Heart left ventricle (tissue), 13 donors: ENCODE data around the gene MAP6.

ENCODE experiments used
- POLR2A ChIP-seq, 2 donors: fragments of 450-650 bp; IDR thresholded peaks; one replicate each; pipeline ENCODE4 v1.6.1; 2017; ENCODE audit warnings: antibody characterized with exemption in 2 of 2, mild to moderate bottlenecking in 2 of 2, moderate library complexity in 2 of 2
- TF ChIP-seq, protein P1 (sequence below), 12 donors: fragments of 200-600 bp; sonication (generic) in 4 of 12; IDR thresholded peaks; one replicate each; pipeline versions ENCODE4 v1.5.0 to v1.8.0; 2018 to 2022; ENCODE audit warnings: antibody characterized with exemption in 12 of 12, mild to moderate bottlenecking in 5 of 12
- donor health status: ischemic (EF 13 %, LVEDD 7.1; RV severe dilation, severe dysfunction).
- donor health status: DM: no; HTN: yes; CAD: no.
- donor health status: DM: no; HTN: no; CAD: no.
- donor health status: ischemic (EF 25% LVEDD 6.9; RV normal size, moderate dysfunction).
- donor health status: ischemic (EF 25% LVEDD 5.7; RV mildly dilated, moderate dysfunction).
- donor health status: ischemic (EF 35%, LVEDD 5.7; RV mildly dilated, moderate dysfunction).
- donor health status: nonischemic (EF 11% LVEDD 7.7; RV severe dilation, severe dysfunction).
- donor health status: DM: yes; HTN: yes; CAD: no.
- donor health status: PGD.
- donor health status: ischemic (EF 29% LVEDD 5.4; RV normal size, mild dysfunction).
- donor health status: nonischemic (EF 23%, LVEDD 6.1; RV moderate dilation, normal function).

DNA sequence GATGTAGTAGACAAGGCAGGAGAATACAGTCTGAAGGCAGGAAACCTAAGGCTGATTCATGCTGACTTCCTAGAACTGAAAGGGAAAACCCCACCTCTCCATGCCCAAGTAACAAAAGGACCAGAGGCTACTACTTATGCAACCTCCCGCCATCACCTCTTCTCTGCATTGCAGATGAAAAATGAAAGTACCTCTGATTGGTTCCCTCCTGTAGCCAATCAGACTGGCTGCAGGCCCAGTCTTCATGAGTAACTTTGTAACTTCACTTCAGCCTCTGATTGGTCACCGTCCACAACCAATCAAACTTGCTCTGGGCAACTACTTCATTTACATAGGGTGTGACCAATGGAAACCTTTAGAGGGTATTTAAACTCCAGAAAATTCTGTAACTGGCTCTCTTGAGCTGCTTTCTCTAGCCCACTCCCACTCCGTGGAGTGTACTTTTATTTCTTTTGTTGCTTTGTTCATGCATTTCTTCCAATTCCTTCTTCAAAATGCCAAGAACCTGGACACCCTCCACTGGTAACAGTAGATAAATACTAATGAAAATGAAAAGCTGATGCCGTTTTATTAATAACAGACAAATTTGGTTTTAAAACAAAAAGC, 5.2 kb upstream of the MAP6 start:
- TF ChIP-seq, protein P1, sequence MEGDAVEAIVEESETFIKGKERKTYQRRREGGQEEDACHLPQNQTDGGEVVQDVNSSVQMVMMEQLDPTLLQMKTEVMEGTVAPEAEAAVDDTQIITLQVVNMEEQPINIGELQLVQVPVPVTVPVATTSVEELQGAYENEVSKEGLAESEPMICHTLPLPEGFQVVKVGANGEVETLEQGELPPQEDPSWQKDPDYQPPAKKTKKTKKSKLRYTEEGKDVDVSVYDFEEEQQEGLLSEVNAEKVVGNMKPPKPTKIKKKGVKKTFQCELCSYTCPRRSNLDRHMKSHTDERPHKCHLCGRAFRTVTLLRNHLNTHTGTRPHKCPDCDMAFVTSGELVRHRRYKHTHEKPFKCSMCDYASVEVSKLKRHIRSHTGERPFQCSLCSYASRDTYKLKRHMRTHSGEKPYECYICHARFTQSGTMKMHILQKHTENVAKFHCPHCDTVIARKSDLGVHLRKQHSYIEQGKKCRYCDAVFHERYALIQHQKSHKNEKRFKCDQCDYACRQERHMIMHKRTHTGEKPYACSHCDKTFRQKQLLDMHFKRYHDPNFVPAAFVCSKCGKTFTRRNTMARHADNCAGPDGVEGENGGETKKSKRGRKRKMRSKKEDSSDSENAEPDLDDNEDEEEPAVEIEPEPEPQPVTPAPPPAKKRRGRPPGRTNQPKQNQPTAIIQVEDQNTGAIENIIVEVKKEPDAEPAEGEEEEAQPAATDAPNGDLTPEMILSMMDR (IDR thresholded peaks at IDR 0.05), result no peak
- no peak for TF ChIP-seq POLR2A (IDR thresholded peaks at IDR 0.05)
